ENCODE measurements around the gene ZNF578. TPM values are rescaled to one million over a fixed set of nuclear protein-coding genes. Genes with fewer than 3 reads are reported as not detected.
"Not testable (repeated sequence)": the region's sequence is repeated elsewhere in the genome, so short reads cannot be mapped to it uniquely, and the experiment has no call there.

ZNF578 gene
- total RNA-seq, 1 donor from 2014 or later: 4.1 TPM

DNA sequence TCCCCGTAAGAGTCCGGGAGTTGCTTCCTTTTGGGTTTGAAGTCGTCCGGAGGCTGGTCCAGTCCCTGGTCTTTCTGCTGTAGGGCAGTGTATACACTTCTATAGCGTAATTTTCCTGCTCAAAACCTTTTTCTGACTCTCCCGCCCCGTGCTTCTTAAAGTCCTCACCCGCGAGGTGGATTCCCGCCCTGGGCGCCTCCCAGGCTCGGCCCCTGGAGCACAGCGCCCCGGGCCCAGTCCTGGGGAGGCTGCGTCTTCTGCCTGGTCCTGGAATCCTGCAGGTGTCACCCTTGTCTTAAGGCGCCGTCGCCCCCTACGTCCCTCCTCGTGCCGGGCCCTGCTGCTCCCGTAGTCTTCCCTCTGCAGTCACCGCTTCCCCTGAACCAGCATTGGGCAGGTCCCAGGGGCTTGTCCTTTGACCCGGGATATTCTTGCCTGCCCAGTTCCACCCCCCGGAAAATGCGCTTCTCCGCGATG lies 39.7 kb downstream of the ZNF578 start:
- DNase-seq: peak; percentile 47
- peaks cover 8% of the 10 kb centered on the region for H3K9me3 Mint-ChIP-seq (ENCODE audit: unreplicated experiment)
- no peak overlapping the region for H3K27ac Mint-ChIP-seq (ENCODE audit: unreplicated experiment)
- peak overlapping the region; percentile 86 for H3K4me3 Mint-ChIP-seq (ENCODE audit: unreplicated experiment)
- H3K27me3 Mint-ChIP-seq (ENCODE audit: unreplicated experiment): peaks cover 10% of the 10 kb centered on the region
- H3K36me3 Mint-ChIP-seq (ENCODE audit: unreplicated experiment): peaks cover 20% of the 10 kb centered on the region
- TF ChIP-seq, protein P1, sequence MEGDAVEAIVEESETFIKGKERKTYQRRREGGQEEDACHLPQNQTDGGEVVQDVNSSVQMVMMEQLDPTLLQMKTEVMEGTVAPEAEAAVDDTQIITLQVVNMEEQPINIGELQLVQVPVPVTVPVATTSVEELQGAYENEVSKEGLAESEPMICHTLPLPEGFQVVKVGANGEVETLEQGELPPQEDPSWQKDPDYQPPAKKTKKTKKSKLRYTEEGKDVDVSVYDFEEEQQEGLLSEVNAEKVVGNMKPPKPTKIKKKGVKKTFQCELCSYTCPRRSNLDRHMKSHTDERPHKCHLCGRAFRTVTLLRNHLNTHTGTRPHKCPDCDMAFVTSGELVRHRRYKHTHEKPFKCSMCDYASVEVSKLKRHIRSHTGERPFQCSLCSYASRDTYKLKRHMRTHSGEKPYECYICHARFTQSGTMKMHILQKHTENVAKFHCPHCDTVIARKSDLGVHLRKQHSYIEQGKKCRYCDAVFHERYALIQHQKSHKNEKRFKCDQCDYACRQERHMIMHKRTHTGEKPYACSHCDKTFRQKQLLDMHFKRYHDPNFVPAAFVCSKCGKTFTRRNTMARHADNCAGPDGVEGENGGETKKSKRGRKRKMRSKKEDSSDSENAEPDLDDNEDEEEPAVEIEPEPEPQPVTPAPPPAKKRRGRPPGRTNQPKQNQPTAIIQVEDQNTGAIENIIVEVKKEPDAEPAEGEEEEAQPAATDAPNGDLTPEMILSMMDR (IDR thresholded peaks at IDR 0.05; ENCODE audit: partially characterized antibody, unreplicated experiment): no peak
- H3K4me1 Mint-ChIP-seq (ENCODE audit: low read depth, unreplicated experiment): no peaks in the 10 kb centered on the region

DNA sequence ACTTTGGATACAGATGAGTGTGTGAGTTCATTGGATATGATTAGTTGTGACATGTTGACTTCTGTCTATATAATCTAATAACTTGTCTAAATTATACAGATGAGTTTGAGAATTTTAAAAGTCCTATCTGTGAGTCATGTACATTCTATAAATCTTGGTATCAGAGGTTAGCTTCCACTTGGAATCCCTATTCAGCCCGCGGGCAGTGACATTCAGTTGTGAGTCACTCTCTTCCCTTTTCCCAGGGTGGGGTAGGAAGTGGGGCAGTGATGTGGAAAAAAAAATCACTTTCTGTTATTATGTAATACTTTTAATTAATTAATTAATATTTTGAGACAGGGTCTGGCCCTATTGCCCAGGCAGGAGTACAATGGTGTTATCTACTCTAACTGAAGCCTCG lies 41.2 kb downstream of the ZNF578 start:
- peaks cover 11% of the 10 kb centered on the region for H3K9me3 Mint-ChIP-seq (ENCODE audit: unreplicated experiment)
- DNase-seq: no peak
- no peak overlapping the region for H3K27ac Mint-ChIP-seq (ENCODE audit: unreplicated experiment)
- H3K4me1 Mint-ChIP-seq (ENCODE audit: low read depth, unreplicated experiment): no peaks in the 10 kb centered on the region
- peaks cover 20% of the 10 kb centered on the region for H3K36me3 Mint-ChIP-seq (ENCODE audit: unreplicated experiment)
- peaks cover 10% of the 10 kb centered on the region for H3K27me3 Mint-ChIP-seq (ENCODE audit: unreplicated experiment)
- TF ChIP-seq, protein P1 (IDR thresholded peaks at IDR 0.05; ENCODE audit: partially characterized antibody, unreplicated experiment): no peak
- H3K4me3 Mint-ChIP-seq (ENCODE audit: unreplicated experiment): no peak overlapping the region

DNA sequence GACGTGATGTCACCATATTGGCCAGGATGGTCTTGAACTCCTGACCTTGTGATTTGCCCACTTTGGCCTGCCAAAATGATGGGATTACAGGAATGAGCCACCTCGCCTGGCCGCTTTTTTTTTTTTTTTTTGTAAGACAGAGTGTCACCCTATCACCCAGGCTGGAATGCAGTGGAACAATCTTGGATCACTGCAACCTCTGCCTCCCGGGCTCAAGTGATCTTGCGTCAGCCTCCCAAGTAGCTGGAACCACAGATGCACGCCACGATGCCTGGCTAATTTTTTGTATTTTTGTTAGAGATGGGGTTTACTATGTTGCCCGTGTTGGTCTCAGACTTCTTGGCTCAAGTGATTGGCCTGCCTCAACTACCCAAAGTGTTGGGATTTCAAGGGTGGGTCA lies 45.2 kb downstream of the ZNF578 start:
- DNase-seq: no peak
- Mint-ChIP-seq H3K27ac (ENCODE audit: unreplicated experiment) (no peak overlapping the region), H3K27me3 (ENCODE audit: unreplicated experiment) (peaks cover 6% of the 10 kb centered on the region), H3K4me3 (ENCODE audit: unreplicated experiment) (no peak overlapping the region), H3K9me3 (ENCODE audit: unreplicated experiment) (peaks cover 7% of the 10 kb centered on the region), H3K4me1 (ENCODE audit: low read depth, unreplicated experiment) (no peaks in the 10 kb centered on the region), H3K36me3 (ENCODE audit: unreplicated experiment) (peaks cover 11% of the 10 kb centered on the region)
- TF ChIP-seq, protein P1 (IDR thresholded peaks at IDR 0.05; ENCODE audit: partially characterized antibody, unreplicated experiment): no peak

DNA sequence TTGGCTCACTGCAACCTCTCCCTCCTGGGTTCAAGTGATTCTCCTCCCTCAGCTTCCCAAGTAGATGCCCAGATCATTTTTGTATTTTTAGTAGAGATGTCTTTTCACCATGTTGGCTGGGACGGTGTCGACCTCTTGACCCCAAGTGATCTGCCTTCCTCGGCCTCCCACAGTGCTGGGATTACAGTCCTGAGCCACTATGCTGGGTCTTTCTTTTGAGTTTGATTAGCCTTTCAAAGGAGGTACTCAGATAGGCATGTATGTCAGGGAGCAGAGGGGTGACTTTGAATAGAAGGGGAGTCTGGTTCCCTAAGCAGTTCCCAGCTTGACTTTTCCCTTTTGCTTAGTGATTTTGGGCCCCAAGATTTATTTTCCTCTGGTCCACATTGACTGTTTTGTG lies 47.1 kb downstream of the ZNF578 start:
- not testable (repeated sequence) for H3K36me3 Mint-ChIP-seq (ENCODE audit: unreplicated experiment); H3K27me3 Mint-ChIP-seq (ENCODE audit: unreplicated experiment); H3K4me3 Mint-ChIP-seq (ENCODE audit: unreplicated experiment); DNase-seq; H3K4me1 Mint-ChIP-seq (ENCODE audit: low read depth, unreplicated experiment); H3K9me3 Mint-ChIP-seq (ENCODE audit: unreplicated experiment); H3K27ac Mint-ChIP-seq (ENCODE audit: unreplicated experiment)

DNA sequence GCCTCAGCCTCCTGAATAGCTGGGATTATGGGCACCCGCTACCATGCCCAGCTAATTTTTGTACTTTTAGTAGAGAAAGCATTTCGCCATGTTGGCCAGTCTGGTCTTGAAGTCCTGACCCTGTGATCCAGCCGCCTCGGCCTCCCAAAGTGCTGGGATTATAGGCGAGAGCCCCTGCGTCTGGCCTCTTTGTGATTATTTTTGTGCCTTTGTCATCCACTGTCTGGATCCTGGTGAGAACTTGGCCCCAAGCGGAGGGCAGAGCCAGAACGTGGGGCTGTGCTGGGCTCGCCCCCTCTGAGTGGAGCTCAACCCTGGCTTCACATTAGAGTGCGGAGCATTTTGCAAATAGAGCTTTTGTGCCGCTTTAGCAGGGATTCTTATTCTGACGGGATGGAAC lies 47.6 kb downstream of the ZNF578 start:
- H3K27me3 Mint-ChIP-seq (ENCODE audit: unreplicated experiment); H3K4me1 Mint-ChIP-seq (ENCODE audit: low read depth, unreplicated experiment); H3K27ac Mint-ChIP-seq (ENCODE audit: unreplicated experiment); H3K9me3 Mint-ChIP-seq (ENCODE audit: unreplicated experiment); DNase-seq; H3K36me3 Mint-ChIP-seq (ENCODE audit: unreplicated experiment); H3K4me3 Mint-ChIP-seq (ENCODE audit: unreplicated experiment): not testable (repeated sequence)

DNA sequence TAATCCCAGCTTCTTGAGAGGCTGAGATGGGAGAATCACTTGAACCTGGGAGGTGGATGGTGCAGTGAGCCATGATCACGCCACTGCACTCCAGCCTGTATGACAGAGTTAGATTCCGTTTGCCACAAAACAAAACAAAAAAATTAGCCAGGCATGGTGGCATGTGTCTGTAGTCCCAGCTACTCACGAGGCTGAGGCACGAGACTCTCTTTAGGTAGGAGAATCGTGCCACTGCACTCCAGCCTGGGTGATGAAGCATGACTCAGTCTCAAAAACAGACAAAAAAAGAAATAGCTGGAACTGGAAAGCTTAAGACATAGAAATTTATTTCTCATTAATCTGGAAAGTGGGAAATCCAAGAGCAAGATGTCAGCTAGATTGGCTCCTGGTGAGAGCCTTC lies 53.9 kb downstream of the ZNF578 start:
- no peak overlapping the region for H3K27ac Mint-ChIP-seq (ENCODE audit: unreplicated experiment)
- TF ChIP-seq, protein P1 (IDR thresholded peaks at IDR 0.05; ENCODE audit: partially characterized antibody, unreplicated experiment): no peak
- H3K27me3 Mint-ChIP-seq (ENCODE audit: unreplicated experiment): peaks cover 1% of the 10 kb centered on the region
- DNase-seq: no peak
- no peaks in the 10 kb centered on the region for H3K4me1 Mint-ChIP-seq (ENCODE audit: low read depth, unreplicated experiment)
- peaks cover 11% of the 10 kb centered on the region for H3K36me3 Mint-ChIP-seq (ENCODE audit: unreplicated experiment)
- peaks cover 1% of the 10 kb centered on the region for H3K9me3 Mint-ChIP-seq (ENCODE audit: unreplicated experiment)
- H3K4me3 Mint-ChIP-seq (ENCODE audit: unreplicated experiment): no peak overlapping the region
